ENCODE measurements around the gene RAB8B. TPM values are rescaled to one million over a fixed set of nuclear protein-coding genes. Genes with fewer than 3 reads are reported as not detected.

RAB8B gene
- total RNA-seq, 1 donor from 2014 or later = 93.1 TPM

DNA sequence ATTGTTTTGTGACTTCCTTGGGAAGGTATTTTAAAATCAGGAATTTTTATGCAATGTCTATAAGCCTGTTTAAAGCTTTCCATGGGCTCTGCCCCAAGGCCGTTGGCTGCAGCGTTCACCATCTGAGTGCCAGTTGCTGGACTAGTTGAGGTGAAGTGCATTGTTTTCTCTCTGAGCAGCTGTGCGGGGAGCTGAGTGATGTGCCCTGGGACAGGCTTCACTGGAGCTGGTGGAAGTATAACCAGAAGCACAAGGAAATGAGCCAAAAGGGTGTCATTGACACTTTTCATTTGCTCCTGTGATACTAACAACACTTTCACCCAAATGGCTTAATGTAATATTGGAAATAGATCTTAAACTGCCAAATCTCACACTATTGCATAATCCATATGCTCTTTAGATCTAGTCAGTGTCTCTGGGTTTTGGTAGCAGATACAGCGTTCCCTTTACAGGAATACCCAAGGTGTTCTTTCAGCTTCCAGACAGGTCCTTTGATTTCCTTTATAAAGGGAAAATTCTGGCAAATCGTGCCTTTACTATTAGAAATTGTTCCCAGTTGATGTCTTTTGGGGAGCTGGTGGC, 117.2 kb downstream of the RAB8B start:
- TF ChIP-seq, protein P1, sequence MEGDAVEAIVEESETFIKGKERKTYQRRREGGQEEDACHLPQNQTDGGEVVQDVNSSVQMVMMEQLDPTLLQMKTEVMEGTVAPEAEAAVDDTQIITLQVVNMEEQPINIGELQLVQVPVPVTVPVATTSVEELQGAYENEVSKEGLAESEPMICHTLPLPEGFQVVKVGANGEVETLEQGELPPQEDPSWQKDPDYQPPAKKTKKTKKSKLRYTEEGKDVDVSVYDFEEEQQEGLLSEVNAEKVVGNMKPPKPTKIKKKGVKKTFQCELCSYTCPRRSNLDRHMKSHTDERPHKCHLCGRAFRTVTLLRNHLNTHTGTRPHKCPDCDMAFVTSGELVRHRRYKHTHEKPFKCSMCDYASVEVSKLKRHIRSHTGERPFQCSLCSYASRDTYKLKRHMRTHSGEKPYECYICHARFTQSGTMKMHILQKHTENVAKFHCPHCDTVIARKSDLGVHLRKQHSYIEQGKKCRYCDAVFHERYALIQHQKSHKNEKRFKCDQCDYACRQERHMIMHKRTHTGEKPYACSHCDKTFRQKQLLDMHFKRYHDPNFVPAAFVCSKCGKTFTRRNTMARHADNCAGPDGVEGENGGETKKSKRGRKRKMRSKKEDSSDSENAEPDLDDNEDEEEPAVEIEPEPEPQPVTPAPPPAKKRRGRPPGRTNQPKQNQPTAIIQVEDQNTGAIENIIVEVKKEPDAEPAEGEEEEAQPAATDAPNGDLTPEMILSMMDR (IDR thresholded peaks at IDR 0.05) = no peak
- ATAC-seq (ENCODE audit: low read depth) (no peak), DNase-seq (no peak)
- no peak overlapping the region for H3K27ac Mint-ChIP-seq
- POLR2A ChIA-PET = no interaction called here
- H3K4me3 Mint-ChIP-seq = no peak overlapping the region
- no peaks in the 10 kb centered on the region for H3K9me3 Mint-ChIP-seq
- CTCF ChIA-PET = no interaction called here
- no peaks in the 10 kb centered on the region for H3K27me3 Mint-ChIP-seq
- intact Hi-C loops (cut with micrococcal nuclease) = no loop called here
- no peaks in the 10 kb centered on the region for H3K4me1 Mint-ChIP-seq
- H3K36me3 Mint-ChIP-seq (ENCODE audit: low read depth) = peaks cover 52% of the 10 kb centered on the region

DNA sequence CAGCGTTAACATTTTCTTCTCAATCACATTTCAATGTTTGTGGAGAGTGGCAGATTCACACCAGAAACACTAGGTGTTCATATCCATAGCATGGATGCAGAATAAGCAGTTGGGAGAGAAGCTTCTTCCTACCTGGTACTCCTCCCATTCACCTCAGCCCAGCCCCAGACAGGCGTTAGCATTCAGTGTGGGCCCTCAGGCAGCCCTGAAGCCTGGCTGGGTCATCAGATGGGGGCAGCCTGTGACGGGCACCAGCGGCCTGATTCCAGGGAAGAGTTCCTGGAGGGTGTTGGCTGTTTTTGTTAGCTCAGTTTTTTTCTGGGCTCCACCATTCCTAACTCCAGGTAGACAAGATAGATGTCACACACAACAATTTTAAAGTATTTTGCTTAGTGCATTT, 119.1 kb downstream of the RAB8B start:
- no peaks in the 10 kb centered on the region for H3K4me1 Mint-ChIP-seq
- TF ChIP-seq, protein P1 (IDR thresholded peaks at IDR 0.05) = no peak
- H3K9me3 Mint-ChIP-seq = no peaks in the 10 kb centered on the region
- no peak overlapping the region for H3K27ac Mint-ChIP-seq
- no peaks in the 10 kb centered on the region for H3K27me3 Mint-ChIP-seq
- H3K36me3 Mint-ChIP-seq (ENCODE audit: low read depth) = peaks cover 35% of the 10 kb centered on the region
- DNase-seq (no peak), ATAC-seq (ENCODE audit: low read depth) (no peak)
- CTCF ChIA-PET = no interaction called here
- H3K4me3 Mint-ChIP-seq = no peak overlapping the region
- POLR2A ChIA-PET = no interaction called here
- intact Hi-C loops (cut with micrococcal nuclease) = no loop called here

DNA sequence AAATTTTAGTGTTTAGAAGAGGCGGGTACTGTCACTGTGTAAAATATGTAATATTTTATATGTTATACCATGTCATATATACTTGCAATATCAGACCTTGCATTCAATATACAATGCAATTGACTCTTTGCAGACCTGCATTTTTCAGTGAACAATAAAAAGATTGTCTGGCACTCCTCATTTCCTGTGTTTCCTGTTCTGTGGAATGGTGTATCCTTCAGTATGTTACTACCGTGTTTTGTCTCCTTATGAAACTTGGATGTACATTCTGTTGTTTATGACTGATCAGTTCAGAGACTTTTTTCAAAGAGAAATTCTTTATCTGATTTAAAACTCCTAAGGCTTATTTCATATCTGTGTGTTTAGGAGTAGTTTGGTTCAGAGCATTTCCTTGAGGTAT, 119.5 kb downstream of the RAB8B start:
- no peak overlapping the region for H3K27ac Mint-ChIP-seq
- intact Hi-C loops (cut with micrococcal nuclease) = no loop called here

DNA sequence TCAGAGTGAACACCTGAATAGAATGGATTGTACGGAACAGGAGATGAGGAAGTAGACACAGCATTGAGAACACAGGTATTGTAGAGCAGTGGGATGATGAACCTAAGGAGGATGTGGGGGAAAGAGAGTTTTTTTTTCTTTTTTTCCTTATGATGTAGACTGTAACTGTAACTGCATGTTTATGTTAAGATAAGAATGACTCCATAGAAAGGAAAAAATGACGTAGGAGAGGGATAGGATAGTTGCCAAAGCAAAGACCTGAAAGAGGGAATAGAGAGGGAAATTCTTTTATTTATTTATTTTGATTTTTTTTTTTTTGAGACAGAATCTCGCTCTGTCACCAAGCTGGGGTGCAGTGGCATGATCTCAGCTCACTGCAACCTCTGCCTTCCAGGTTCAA, 121.2 kb downstream of the RAB8B start:
- ATAC-seq (ENCODE audit: low read depth) = no peak
- ChIA-PET POLR2A (interaction anchor here (0.7 kb wide), 1 partner anchor 154 kb away, joined by 3 read pairs; the partner anchor contains the start of gene RPS27L), CTCF (no interaction called here)
- Mint-ChIP-seq H3K9me3 (no peaks in the 10 kb centered on the region), H3K27ac (no peak overlapping the region), H3K4me1 (no peaks in the 10 kb centered on the region), H3K4me3 (no peak overlapping the region), H3K27me3 (no peaks in the 10 kb centered on the region), H3K36me3 (ENCODE audit: low read depth) (peaks cover 15% of the 10 kb centered on the region)
- TF ChIP-seq, protein P1 (IDR thresholded peaks at IDR 0.05) = no peak
- no peak for DNase-seq
- intact Hi-C loops (cut with micrococcal nuclease) = no loop called here

More for the DNA sequence above, 119.5 kb downstream of the RAB8B start:
- Mint-ChIP-seq H3K27me3 (no peaks in the 10 kb centered on the region), H3K36me3 (ENCODE audit: low read depth) (peaks cover 32% of the 10 kb centered on the region), H3K9me3 (no peaks in the 10 kb centered on the region), H3K4me3 (no peak overlapping the region), H3K4me1 (no peaks in the 10 kb centered on the region)
- DNase-seq (no peak), ATAC-seq (ENCODE audit: low read depth) (no peak)
- TF ChIP-seq, protein P1 (IDR thresholded peaks at IDR 0.05) = no peak
- CTCF ChIA-PET = no interaction called here
- POLR2A ChIA-PET = no interaction called here

DNA sequence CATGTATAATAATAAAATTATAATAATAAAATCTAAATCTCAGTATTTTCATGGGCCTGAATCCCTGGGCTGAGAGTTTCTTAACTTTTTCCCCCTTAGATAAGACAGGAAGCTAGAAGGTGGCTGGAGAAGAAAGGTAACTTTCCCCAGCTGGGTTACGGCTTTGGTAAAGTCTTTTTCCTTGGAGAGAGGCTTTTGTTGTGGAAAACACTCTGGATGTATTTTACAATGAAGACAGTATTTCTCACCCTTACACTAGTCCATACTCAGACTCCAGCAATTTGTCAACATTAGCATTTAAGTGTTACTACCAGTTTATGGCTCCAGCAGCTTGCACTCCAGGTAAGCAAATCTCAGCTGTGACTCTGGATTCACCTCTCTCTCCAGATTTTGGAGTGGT, 122.9 kb downstream of the RAB8B start:
- intact Hi-C loops (cut with micrococcal nuclease) = no loop called here
- H3K36me3 Mint-ChIP-seq (ENCODE audit: low read depth) = no peaks in the 10 kb centered on the region
- peaks cover 6% of the 10 kb centered on the region for H3K4me1 Mint-ChIP-seq
- H3K27me3 Mint-ChIP-seq = no peaks in the 10 kb centered on the region
- TF ChIP-seq, protein P1 (IDR thresholded peaks at IDR 0.05) = no peak
- CTCF ChIA-PET = no interaction called here
- no peaks in the 10 kb centered on the region for H3K9me3 Mint-ChIP-seq
- DNase-seq (no peak), ATAC-seq (ENCODE audit: low read depth) (no peak)
- no peak overlapping the region for H3K27ac Mint-ChIP-seq
- POLR2A ChIA-PET = no interaction called here
- H3K4me3 Mint-ChIP-seq = no peak overlapping the region
